HepG2 (cell line): ENCODE data around the gene PSMC3IP. TPM values are rescaled to one million over a fixed set of nuclear protein-coding genes. Genes with fewer than 3 reads are reported as not detected.

Experiments used
- CENPT ChIP-seq: sonication (generic); formaldehyde crosslinking; IDR thresholded peaks from 2 replicates; pipeline ENCODE4 v1.8.0; 2022; ENCODE audit warnings: low read depth, mild to moderate bottlenecking, moderate library complexity, missing genetic modification reagents
- CREB1 ChIP-seq, 2 experiments: fragments of 450-650 bp in 1 of 2; IDR thresholded peaks; 2 replicates each; pipeline ENCODE4 v1.6.1; 2016 to 2017; ENCODE audit warnings: control low read depth in 1 of 2, mild to moderate bottlenecking in 1 of 2, missing compliant biosample characterization in 1 of 2, missing genetic modification characterization in 1 of 2
- E2F5 ChIP-seq: sonication (generic); formaldehyde crosslinking; conservative IDR thresholded peaks from 2 replicates; pipeline ENCODE4 v1.4.0; 2020; ENCODE audit warnings: missing genetic modification reagents
- FIP1L1 ChIP-seq: fragments of 200-400 bp; formaldehyde crosslinking; IDR thresholded peaks from 2 replicates; pipeline ENCODE4 v1.6.1; 2018; ENCODE audit warnings: low read depth, mild to moderate bottlenecking, low read length, moderate library complexity, borderline replicate concordance; ENCODE audit not compliant: insufficient read depth
- KAT7 ChIP-seq: IDR thresholded peaks from 2 replicates; pipeline ENCODE4 v1.6.1; 2018; ENCODE audit warnings: borderline replicate concordance, missing compliant biosample characterization
- KDM5A ChIP-seq: fragments of 200-600 bp; sonication (generic); IDR thresholded peaks from 2 replicates; pipeline ENCODE4 v1.7.0; 2018; ENCODE audit warnings: antibody characterized with exemption, mild to moderate bottlenecking, low read length, borderline replicate concordance
- SAFB2 ChIP-seq: sonication (generic); formaldehyde crosslinking; IDR thresholded peaks from 2 replicates; pipeline ENCODE4 v1.5.1; 2020; ENCODE audit warnings: missing genetic modification reagents, low read depth, mild to moderate bottlenecking, borderline replicate concordance
- TP53 ChIP-seq: sonication (generic); formaldehyde crosslinking; conservative IDR thresholded peaks from 2 replicates; pipeline ENCODE4 v1.4.0; 2020; ENCODE audit warnings: missing genetic modification reagents
- ZBTB39 ChIP-seq: sonication (generic); formaldehyde crosslinking; IDR thresholded peaks from 2 replicates; pipeline ENCODE4 v1.5.0; 2020; ENCODE audit warnings: missing genetic modification reagents
- ZNF383 ChIP-seq: sonication (generic); formaldehyde crosslinking; IDR thresholded peaks from 2 replicates; pipeline ENCODE4 v1.4.0; 2020; ENCODE audit warnings: missing genetic modification reagents, mild to moderate bottlenecking, borderline replicate concordance
- polyA plus RNA-seq, 8 experiments: library from polyadenylated mRNA; depleted of rRNA in 3 of 8; stranded (reverse) in 7 of 8; unstranded in 1 of 8; fragments of >200 nt; fragmentation: Illumina TruSeq in 4 of 8; extraction: Trizol in 4 of 8; gene quantifications; 2 replicates each; pipeline versions ENCODE4 v1.2.1 to v1.2.3, GENCODE V29; 2011 to 2016; ENCODE audit warnings: low read depth in 4 of 8, missing spikeins in 1 of 8, mixed read lengths in 1 of 8; ENCODE audit not compliant: insufficient read depth in 1 of 8
- total RNA-seq, 5 experiments: library from RNA; depleted of rRNA; stranded (reverse); fragments of >200 nt; fragmentation: Illumina TruSeq; extraction: Trizol; gene quantifications; 2 replicates each; pipeline ENCODE4 v1.2.3, GENCODE V29; 2016; ENCODE audit warnings: low read depth in 1 of 5
- TF ChIP-seq, protein P1 (sequence below): sonication (generic); formaldehyde crosslinking; IDR thresholded peaks from one replicate; pipeline ENCODE4 v1.5.1; 2020; ENCODE audit warnings: mild to moderate bottlenecking, missing genetic modification reagents; ENCODE audit errors: not compliant biosample characterization
- TF ChIP-seq, protein P2 (sequence below): sonication (generic); formaldehyde crosslinking; conservative IDR thresholded peaks from 2 replicates; pipeline ENCODE4 v1.8.0; 2022; ENCODE audit warnings: low read depth, missing genetic modification reagents
- TF ChIP-seq, protein P3 (sequence below): sonication (generic); formaldehyde crosslinking; IDR thresholded peaks from 2 replicates; pipeline ENCODE4 v1.5.0; 2020; ENCODE audit warnings: missing genetic modification reagents

The PSMC3IP gene
- total and polyA plus RNA-seq, 2 of the 13 experiments (the other 11 are each of a cell fraction or from before 2014, with no cell fraction given) = 6.5 to 22.4 TPM

DNA sequence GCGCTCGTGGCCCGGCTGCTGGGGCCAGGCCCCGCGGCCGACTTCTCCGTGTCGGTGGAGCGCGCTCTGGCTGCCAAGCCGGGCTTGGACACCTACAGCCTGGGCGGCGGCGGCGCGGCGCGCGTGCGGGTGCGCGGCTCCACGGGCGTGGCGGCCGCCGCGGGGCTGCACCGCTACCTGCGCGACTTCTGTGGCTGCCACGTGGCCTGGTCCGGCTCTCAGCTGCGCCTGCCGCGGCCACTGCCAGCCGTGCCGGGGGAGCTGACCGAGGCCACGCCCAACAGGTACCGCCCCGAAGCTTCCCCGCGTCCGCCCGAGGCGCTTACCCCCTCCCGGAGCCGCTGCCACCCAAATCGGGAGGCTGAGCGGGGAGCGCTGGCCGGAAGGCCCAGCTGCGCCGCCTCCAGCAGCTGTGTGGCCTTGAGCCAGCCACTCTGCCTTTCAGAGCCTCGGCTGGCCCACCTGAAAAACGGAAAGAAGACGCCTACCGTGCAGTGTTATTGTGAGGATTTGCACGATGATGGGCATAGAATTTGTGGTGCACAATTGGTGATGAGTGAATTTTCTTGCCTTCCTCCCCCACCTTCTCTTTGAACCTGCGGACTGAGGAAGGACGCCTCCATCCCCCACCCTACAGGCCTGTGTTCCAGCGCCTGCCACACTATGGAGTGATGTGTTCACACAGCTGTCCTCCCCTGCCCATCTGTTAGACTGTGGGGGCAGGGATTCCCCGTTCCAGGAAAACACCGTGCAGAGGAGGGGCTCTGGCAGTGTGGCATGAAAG lies 41.0 kb downstream of the PSMC3IP start (continued):
- TF ChIP-seq FIP1L1 (no peak), E2F5 (CRISPR knock-in tag) (0 out of 2 replicates have a peak, but pooled peaks have one; percentile 65), SAFB2 (peak; percentile 44; the same call in 1 of the 2 replicates), KAT7 (CRISPR knock-in tag) (peak; percentile 22; the same call in 1 of the 2 replicates), TP53 (CRISPR knock-in tag) (no peak), CREB1 (IDR thresholded peaks at IDR 0.05) (no peak), CREB1 (CRISPR knock-in tag; IDR thresholded peaks at IDR 0.05) (no peak), CENPT (CRISPR knock-in tag) (no peak; the same call in 1 of the 2 replicates), ZBTB39 (CRISPR knock-in tag) (peak; percentile 10; the same call in 1 of the 2 replicates), ZNF383 (CRISPR knock-in tag) (no peak), KDM5A (peak; percentile 41; the same call in 1 of the 2 replicates)
- TF ChIP-seq, protein P1, sequence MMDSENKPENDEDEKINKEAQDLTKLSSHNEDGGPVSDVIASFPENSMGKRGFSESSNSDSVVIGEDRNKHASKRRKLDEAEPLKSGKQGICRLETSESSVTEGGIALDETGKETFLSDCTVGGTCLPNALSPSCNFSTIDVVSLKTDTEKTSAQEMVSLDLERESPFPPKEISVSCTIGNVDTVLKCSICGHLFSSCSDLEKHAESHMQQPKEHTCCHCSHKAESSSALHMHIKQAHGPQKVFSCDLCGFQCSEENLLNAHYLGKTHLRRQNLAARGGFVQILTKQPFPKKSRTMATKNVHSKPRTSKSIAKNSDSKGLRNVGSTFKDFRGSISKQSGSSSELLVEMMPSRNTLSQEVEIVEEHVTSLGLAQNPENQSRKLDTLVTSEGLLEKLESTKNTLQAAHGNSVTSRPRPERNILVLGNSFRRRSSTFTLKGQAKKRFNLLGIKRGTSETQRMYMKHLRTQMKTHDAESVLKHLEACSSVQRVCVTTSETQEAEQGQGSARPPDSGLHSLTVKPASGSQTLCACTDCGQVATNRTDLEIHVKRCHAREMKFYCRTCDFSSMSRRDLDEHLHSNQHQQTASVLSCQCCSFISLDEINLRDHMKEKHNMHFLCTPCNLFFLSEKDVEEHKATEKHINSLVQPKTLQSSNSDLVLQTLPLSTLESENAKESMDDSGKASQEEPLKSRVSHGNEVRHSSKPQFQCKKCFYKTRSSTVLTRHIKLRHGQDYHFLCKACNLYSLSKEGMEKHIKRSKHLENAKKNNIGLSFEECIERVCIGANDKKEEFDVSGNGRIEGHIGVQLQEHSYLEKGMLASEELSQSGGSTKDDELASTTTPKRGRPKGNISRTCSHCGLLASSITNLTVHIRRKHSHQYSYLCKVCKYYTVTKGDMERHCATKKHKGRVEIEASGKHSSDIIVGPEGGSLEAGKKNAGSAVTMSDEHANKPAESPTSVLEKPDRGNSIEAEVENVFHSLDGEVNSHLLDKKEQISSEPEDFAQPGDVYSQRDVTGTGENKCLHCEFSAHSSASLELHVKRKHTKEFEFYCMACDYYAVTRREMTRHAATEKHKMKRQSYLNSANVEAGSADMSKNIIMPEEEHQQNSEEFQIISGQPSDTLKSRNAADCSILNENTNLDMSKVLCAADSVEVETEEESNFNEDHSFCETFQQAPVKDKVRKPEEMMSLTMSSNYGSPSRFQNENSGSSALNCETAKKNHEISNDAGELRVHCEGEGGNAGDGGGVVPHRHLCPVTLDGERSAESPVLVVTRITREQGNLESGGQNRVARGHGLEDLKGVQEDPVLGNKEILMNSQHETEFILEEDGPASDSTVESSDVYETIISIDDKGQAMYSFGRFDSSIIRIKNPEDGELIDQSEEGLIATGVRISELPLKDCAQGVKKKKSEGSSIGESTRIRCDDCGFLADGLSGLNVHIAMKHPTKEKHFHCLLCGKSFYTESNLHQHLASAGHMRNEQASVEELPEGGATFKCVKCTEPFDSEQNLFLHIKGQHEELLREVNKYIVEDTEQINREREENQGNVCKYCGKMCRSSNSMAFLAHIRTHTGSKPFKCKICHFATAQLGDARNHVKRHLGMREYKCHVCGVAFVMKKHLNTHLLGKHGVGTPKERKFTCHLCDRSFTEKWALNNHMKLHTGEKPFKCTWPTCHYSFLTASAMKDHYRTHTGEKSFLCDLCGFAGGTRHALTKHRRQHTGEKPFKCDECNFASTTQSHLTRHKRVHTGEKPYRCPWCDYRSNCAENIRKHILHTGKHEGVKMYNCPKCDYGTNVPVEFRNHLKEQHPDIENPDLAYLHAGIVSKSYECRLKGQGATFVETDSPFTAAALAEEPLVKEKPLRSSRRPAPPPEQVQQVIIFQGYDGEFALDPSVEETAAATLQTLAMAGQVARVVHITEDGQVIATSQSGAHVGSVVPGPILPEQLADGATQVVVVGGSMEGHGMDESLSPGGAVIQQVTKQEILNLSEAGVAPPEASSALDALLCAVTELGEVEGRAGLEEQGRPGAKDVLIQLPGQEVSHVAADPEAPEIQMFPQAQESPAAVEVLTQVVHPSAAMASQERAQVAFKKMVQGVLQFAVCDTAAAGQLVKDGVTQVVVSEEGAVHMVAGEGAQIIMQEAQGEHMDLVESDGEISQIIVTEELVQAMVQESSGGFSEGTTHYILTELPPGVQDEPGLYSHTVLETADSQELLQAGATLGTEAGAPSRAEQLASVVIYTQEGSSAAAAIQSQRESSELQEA (CRISPR knock-in tag) = peak; percentile 52
- TF ChIP-seq, protein P2, sequence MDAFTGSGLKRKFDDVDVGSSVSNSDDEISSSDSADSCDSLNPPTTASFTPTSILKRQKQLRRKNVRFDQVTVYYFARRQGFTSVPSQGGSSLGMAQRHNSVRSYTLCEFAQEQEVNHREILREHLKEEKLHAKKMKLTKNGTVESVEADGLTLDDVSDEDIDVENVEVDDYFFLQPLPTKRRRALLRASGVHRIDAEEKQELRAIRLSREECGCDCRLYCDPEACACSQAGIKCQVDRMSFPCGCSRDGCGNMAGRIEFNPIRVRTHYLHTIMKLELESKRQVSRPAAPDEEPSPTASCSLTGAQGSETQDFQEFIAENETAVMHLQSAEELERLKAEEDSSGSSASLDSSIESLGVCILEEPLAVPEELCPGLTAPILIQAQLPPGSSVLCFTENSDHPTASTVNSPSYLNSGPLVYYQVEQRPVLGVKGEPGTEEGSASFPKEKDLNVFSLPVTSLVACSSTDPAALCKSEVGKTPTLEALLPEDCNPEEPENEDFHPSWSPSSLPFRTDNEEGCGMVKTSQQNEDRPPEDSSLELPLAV (CRISPR knock-in tag) = 0 out of 2 replicates have a peak, but pooled peaks have one; percentile 2
- TF ChIP-seq, protein P3, sequence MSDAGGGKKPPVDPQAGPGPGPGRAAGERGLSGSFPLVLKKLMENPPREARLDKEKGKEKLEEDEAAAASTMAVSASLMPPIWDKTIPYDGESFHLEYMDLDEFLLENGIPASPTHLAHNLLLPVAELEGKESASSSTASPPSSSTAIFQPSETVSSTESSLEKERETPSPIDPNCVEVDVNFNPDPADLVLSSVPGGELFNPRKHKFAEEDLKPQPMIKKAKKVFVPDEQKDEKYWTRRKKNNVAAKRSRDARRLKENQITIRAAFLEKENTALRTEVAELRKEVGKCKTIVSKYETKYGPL = no peak
